HCT116 (cell line): ENCODE measurements around the gene CYGB.

ENCODE experiments used
- CTCF ChIP-seq, 3 experiments: fragments of 200-600 bp in 1 of 3; sonication (generic) in 1 of 3; IDR thresholded peaks in 2 of 3; conservative IDR thresholded peaks in 1 of 3; 2 replicates each; pipeline ENCODE4 v1.5.1; 2012 to 2017; ENCODE audit warnings: low read depth in 2 of 3, low read length in 2 of 3, antibody characterized with exemption in 1 of 3, borderline replicate concordance in 1 of 3, control low read depth in 1 of 3, mild to moderate bottlenecking in 1 of 3, mixed read lengths in 1 of 3, mixed run types in 1 of 3, moderate library complexity in 1 of 3; ENCODE audit not compliant: insufficient read depth in 1 of 3
- EZH2 ChIP-seq: fragments of 200-600 bp; sonication (generic); IDR thresholded peaks from 2 replicates; pipeline ENCODE4 v1.6.1; 2017; ENCODE audit warnings: antibody characterized with exemption, mixed run types
- POLR2A ChIP-seq: IDR thresholded peaks from 2 replicates; pipeline ENCODE4 v1.7.0; 2011; ENCODE audit warnings: borderline replicate concordance; ENCODE audit not compliant: insufficient read depth, insufficient read length; ENCODE audit errors: extremely low read depth
- POLR2AphosphoS5 ChIP-seq: IDR thresholded peaks from 2 replicates; pipeline ENCODE4 v1.6.1; 2011; ENCODE audit warnings: mild to moderate bottlenecking, low read depth, low read length, moderate library complexity
- RAD21 ChIP-seq: IDR thresholded peaks from 2 replicates; pipeline ENCODE4 v1.6.1; 2012; ENCODE audit warnings: low read depth, mild to moderate bottlenecking
- SIN3A ChIP-seq: IDR thresholded peaks from 2 replicates; pipeline ENCODE4 v1.6.1; 2012; ENCODE audit warnings: low read depth
- SP1 ChIP-seq: IDR thresholded peaks from 2 replicates; pipeline ENCODE4 v1.6.1; 2012; ENCODE audit warnings: low read depth
- TCF7L2 ChIP-seq: IDR thresholded peaks from 2 replicates; pipeline ENCODE4 v1.7.0; 2011; ENCODE audit warnings: borderline replicate concordance, inconsistent platforms; ENCODE audit not compliant: insufficient read depth, insufficient read length; ENCODE audit errors: extremely low read depth
- ZFX ChIP-seq: fragments of 450-650 bp; IDR thresholded peaks from 2 replicates; pipeline ENCODE4 v1.6.1; 2017
- ZNF274 ChIP-seq: fragments of 200-500 bp; sonication (Bioruptor generic); IDR thresholded peaks from 2 replicates; pipeline ENCODE4 v1.6.1; 2014; ENCODE audit warnings: mild to moderate bottlenecking, low read depth, low read length, inconsistent platforms
- TF ChIP-seq, protein P1 (sequence below): IDR thresholded peaks from 2 replicates; pipeline ENCODE4 v1.6.1; 2012
- TF ChIP-seq, protein P2 (sequence below): IDR thresholded peaks from 2 replicates; pipeline ENCODE4 v1.6.1; 2012; ENCODE audit warnings: low read depth

- no peak for TF ChIP-seq SIN3A
- TF ChIP-seq TCF7L2, result no peak
- TF ChIP-seq POLR2AphosphoS5, result no peak
- TF ChIP-seq EZH2, result no peak
- peak in 2 of 3 experiments; percentile 20 to 39; a peak in 3 of 6 replicates for TF ChIP-seq CTCF (IDR thresholded peaks at IDR 0.05 in 2 of 3, conservative IDR thresholded peaks at IDR 0.05 in 1 of 3; ENCODE audit: borderline replicate concordance in 1 of 3, insufficient read depth in 1 of 3, low read depth in 2 of 3, low read length in 2 of 3)
- TF ChIP-seq ZNF274, result no peak
- TF ChIP-seq SP1, result no peak
- no peak for TF ChIP-seq ZFX
- TF ChIP-seq POLR2A, result no peak
- TF ChIP-seq, protein P1, sequence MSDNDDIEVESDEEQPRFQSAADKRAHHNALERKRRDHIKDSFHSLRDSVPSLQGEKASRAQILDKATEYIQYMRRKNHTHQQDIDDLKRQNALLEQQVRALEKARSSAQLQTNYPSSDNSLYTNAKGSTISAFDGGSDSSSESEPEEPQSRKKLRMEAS, result no peak
- no peak for TF ChIP-seq RAD21
- TF ChIP-seq, protein P2, sequence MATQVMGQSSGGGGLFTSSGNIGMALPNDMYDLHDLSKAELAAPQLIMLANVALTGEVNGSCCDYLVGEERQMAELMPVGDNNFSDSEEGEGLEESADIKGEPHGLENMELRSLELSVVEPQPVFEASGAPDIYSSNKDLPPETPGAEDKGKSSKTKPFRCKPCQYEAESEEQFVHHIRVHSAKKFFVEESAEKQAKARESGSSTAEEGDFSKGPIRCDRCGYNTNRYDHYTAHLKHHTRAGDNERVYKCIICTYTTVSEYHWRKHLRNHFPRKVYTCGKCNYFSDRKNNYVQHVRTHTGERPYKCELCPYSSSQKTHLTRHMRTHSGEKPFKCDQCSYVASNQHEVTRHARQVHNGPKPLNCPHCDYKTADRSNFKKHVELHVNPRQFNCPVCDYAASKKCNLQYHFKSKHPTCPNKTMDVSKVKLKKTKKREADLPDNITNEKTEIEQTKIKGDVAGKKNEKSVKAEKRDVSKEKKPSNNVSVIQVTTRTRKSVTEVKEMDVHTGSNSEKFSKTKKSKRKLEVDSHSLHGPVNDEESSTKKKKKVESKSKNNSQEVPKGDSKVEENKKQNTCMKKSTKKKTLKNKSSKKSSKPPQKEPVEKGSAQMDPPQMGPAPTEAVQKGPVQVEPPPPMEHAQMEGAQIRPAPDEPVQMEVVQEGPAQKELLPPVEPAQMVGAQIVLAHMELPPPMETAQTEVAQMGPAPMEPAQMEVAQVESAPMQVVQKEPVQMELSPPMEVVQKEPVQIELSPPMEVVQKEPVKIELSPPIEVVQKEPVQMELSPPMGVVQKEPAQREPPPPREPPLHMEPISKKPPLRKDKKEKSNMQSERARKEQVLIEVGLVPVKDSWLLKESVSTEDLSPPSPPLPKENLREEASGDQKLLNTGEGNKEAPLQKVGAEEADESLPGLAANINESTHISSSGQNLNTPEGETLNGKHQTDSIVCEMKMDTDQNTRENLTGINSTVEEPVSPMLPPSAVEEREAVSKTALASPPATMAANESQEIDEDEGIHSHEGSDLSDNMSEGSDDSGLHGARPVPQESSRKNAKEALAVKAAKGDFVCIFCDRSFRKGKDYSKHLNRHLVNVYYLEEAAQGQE, result no peak
These were observed 33.4 kb downstream of the CYGB start for GRCh38 chr17:76504117-76504516.
